ENCODE results near the gene ARL15. TPM values are rescaled to one million over a fixed set of nuclear protein-coding genes. Genes with fewer than 3 reads are reported as not detected.

Gene ARL15
- total RNA-seq, 4 donors from 2014 or later = 36.2 to 338 (median 69.0) TPM

DNA sequence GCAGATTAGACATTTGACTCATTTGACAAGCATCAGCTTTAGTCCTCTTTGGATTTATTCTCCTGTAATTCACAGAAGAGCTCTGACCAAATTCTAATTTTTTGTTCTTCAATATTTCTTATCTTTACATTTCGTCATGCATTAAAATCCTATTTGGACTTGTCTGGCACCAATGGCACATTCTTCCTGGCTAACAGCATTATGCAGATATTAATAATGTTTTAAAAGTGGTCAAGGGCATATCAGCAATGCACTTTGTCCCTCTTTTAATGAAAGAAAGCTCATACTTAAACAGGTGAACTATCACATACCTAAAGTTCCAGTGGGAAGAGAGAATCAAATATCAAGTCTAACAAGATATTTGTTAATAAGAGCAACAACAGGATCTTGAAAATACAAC, 270.4 kb downstream of the ARL15 start:
- no peak for TF ChIP-seq POLR2A (IDR thresholded peaks at IDR 0.05)
- TF ChIP-seq CTCF (IDR thresholded peaks at IDR 0.05) = no peak
- Histone ChIP-seq H3K4me3 (no peak overlapping the region), H3K4me1 (no peaks in the 10 kb centered on the region), H3K27me3 (no peaks in the 10 kb centered on the region), H3K36me3 (no peaks in the 10 kb centered on the region), H3K27ac (no peak overlapping the region), H3K9me3 (no peaks in the 10 kb centered on the region)
- no peak for DNase-seq
- intact Hi-C loops (cut with DNase I; ENCODE audit: low total_unique reads) = no loop called here

- Histone ChIP-seq H3K4me1 (no peaks in the 10 kb centered on the region), H3K27me3 (no peaks in the 10 kb centered on the region), H3K4me3 (no peak overlapping the region), H3K36me3 (no peaks in the 10 kb centered on the region), H3K9me3 (no peaks in the 10 kb centered on the region), H3K27ac (no peak overlapping the region)
- TF ChIP-seq CTCF (IDR thresholded peaks at IDR 0.05) (no peak), POLR2A (IDR thresholded peaks at IDR 0.05) (no peak)
- DNase-seq = no peak
- intact Hi-C loops (cut with DNase I; ENCODE audit: low total_unique reads) = no loop called here
Measured at GRCh38 chr5:54037205-54037604, 273.2 kb downstream of the ARL15 start.

GRCh38 chr5:54030981-54031380, 279.4 kb downstream of the ARL15 start:
- H3K9me3 ChIP-seq = no peaks in the 10 kb centered on the region
- H3K4me1 ChIP-seq = no peaks in the 10 kb centered on the region
- no peak overlapping the region for H3K27ac ChIP-seq
- no peaks in the 10 kb centered on the region for H3K27me3 ChIP-seq
- no peak for DNase-seq
- intact Hi-C loops (cut with DNase I; ENCODE audit: low total_unique reads) = no loop called here
- H3K36me3 ChIP-seq = no peaks in the 10 kb centered on the region
- H3K4me3 ChIP-seq = no peak overlapping the region
- TF ChIP-seq POLR2A (IDR thresholded peaks at IDR 0.05) (no peak), CTCF (IDR thresholded peaks at IDR 0.05) (no peak)

DNA sequence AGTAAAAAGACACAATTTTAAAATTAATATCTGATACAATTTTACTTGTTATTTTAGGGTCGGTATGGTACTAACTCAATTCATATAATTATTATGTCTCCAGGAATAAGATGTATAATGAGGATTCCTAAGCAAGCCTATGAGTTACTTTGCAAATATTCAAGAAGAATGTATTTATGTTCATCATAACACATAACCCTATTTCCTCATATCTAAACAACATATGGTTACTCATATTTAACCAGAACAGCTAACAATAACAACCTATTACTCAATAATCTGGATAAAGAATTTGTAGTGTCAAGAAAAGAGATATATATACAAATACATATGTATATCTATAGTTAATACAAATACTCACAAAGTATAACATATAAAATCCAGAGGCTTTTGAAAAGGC, 285.9 kb downstream of the ARL15 start:
- no peak overlapping the region for H3K27ac ChIP-seq
- no peaks in the 10 kb centered on the region for H3K36me3 ChIP-seq
- TF ChIP-seq POLR2A (IDR thresholded peaks at IDR 0.05) (no peak), CTCF (IDR thresholded peaks at IDR 0.05) (no peak)
- no peaks in the 10 kb centered on the region for H3K27me3 ChIP-seq
- DNase-seq = no peak
- no peaks in the 10 kb centered on the region for H3K9me3 ChIP-seq
- no peak overlapping the region for H3K4me3 ChIP-seq
- no peaks in the 10 kb centered on the region for H3K4me1 ChIP-seq
- intact Hi-C loops (cut with DNase I; ENCODE audit: low total_unique reads) = no loop called here

- H3K4me1 ChIP-seq = no peaks in the 10 kb centered on the region
- H3K36me3 ChIP-seq = no peaks in the 10 kb centered on the region
- DNase-seq = no peak
- intact Hi-C loops (cut with DNase I; ENCODE audit: low total_unique reads) = no loop called here
- no peaks in the 10 kb centered on the region for H3K9me3 ChIP-seq
- H3K27ac ChIP-seq = no peak overlapping the region
- H3K27me3 ChIP-seq = no peaks in the 10 kb centered on the region
- no peak overlapping the region for H3K4me3 ChIP-seq
- TF ChIP-seq CTCF (IDR thresholded peaks at IDR 0.05) (no peak), POLR2A (IDR thresholded peaks at IDR 0.05) (no peak)
Measured at GRCh38 chr5:54022223-54022622, 288.1 kb downstream of the ARL15 start.
